ENCODE results near the gene PIP4P1.
"Not testable (repeated sequence)": the region's sequence is repeated elsewhere in the genome, so short reads cannot be mapped to it uniquely, and the experiment has no call there.

PIP4P1 gene

GRCh38 chr14:20461225-20462141 lies at the start of gene PIP4P1:
Gene PIP4P1 (minus strand): TSS chr14:20461434. CDS start chr14:20461325, 109 bp downstream.
- DNase-seq: peak; percentile 97 to 98

- no peak for DNase-seq
These were observed 47.1 kb upstream of the PIP4P1 start for GRCh38 chr14:20508367-20508766.

GRCh38 chr14:20507537-20507936 lies 46.3 kb upstream of the PIP4P1 start:
- not testable (repeated sequence) for DNase-seq

GRCh38 chr14:20506752-20507151 lies 45.5 kb upstream of the PIP4P1 start:
- not testable (repeated sequence) for DNase-seq

GRCh38 chr14:20506276-20506675 lies 45.0 kb upstream of the PIP4P1 start:
- not testable (repeated sequence) for DNase-seq

GRCh38 chr14:20503898-20504297 lies 42.7 kb upstream of the PIP4P1 start:
- no peak for DNase-seq

- DNase-seq: no peak
These were observed 40.1 kb upstream of the PIP4P1 start for GRCh38 chr14:20501346-20501745.

- DNase-seq: no peak
These were observed 38.6 kb upstream of the PIP4P1 start for GRCh38 chr14:20499881-20500280.

GRCh38 chr14:20499108-20499507 lies 37.9 kb upstream of the PIP4P1 start:
- DNase-seq: no peak

GRCh38 chr14:20498622-20499021 lies 37.4 kb upstream of the PIP4P1 start:
- no peak for DNase-seq

GRCh38 chr14:20494935-20495766 lies 33.9 kb upstream of the PIP4P1 start:
- no peak for DNase-seq

- no peak for DNase-seq
These were observed 32.4 kb upstream of the PIP4P1 start for GRCh38 chr14:20493634-20494033.

GRCh38 chr14:20492486-20492885 lies 31.3 kb upstream of the PIP4P1 start:
- no peak for DNase-seq

- DNase-seq: no peak
These were observed 29.3 kb upstream of the PIP4P1 start for GRCh38 chr14:20490563-20490962.

GRCh38 chr14:20489093-20489994 lies 28.1 kb upstream of the PIP4P1 start:
- DNase-seq: no peak

- no peak for DNase-seq
These were observed 26.1 kb upstream of the PIP4P1 start for GRCh38 chr14:20487396-20487725.

GRCh38 chr14:20486684-20487395 lies 25.6 kb upstream of the PIP4P1 start:
- DNase-seq: no peak

- no peak for DNase-seq
These were observed 24.7 kb upstream of the PIP4P1 start for GRCh38 chr14:20485900-20486299.

- no peak for DNase-seq
These were observed 21.1 kb upstream of the PIP4P1 start for GRCh38 chr14:20482382-20482781.

GRCh38 chr14:20478894-20479293 lies 17.7 kb upstream of the PIP4P1 start:
- no peak for DNase-seq

GRCh38 chr14:20477211-20477876 lies 16.1 kb upstream of the PIP4P1 start:
- no peak for DNase-seq

GRCh38 chr14:20476776-20477175 lies 15.5 kb upstream of the PIP4P1 start:
- DNase-seq: no peak
